ENCODE data around the gene GABRB1. TPM values are rescaled to one million over a fixed set of nuclear protein-coding genes. Genes with fewer than 3 reads are reported as not detected.

GABRB1 gene
- polyA plus RNA-seq, 3 donors, result not detected

- H3K9me3 Mint-ChIP-seq, result peaks cover 0 to 5% (median 2%) of the 10 kb centered on the region in 7 donors
Observed at GRCh38 chr4:47032405-47033106, 1.2 kb downstream of the GABRB1 start.

DNA sequence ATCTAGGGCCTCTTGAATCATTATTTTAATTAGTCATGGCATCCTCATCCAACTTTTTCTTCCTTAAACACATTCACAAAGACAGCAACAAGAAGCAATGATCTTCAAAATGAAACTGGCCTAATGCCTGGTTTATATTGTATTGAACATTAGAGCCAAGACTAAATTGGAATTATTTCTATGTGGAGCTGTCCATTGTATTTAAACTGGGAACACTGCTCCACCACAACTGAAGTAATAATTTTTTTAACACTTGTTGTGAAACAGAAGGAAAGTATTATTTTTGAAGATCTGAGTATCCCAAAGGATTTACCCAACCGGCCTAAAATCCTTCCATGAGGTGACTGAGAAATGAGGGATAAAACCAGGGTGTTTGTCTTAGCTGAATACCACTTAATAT lies 6.9 kb downstream of the GABRB1 start:
- peaks cover 3 to 15% (median 7%) of the 10 kb centered on the region in 3 donors for H3K27me3 Mint-ChIP-seq (ENCODE audit: low read depth in 3 of 3)
- no peaks in the 10 kb centered on the region for H3K4me1 Mint-ChIP-seq
- H3K27ac Mint-ChIP-seq, result no peak overlapping the region
- no peak for TF ChIP-seq CTCF (IDR thresholded peaks at IDR 0.05)
- Histone ChIP-seq H4K20me1 (ENCODE audit: insufficient read depth, low read length) (no peaks in the 10 kb centered on the region), H3K27ac (ENCODE audit: low read depth in 1 of 2, low read length in 2 of 2) (no peak overlapping the region), H3K9me3 (replicated peaks in 1 of 2; ENCODE audit: control insufficient read depth in 1 of 2, insufficient read depth in 1 of 2, low read length in 2 of 2) (no peaks in the 10 kb centered on the region), H3K4me3 (replicated peaks in 1 of 3; ENCODE audit: low read depth in 2 of 3, low read length in 3 of 3) (no peak overlapping the region), H3K4me1 (ENCODE audit: control insufficient read depth in 1 of 2, insufficient read depth in 2 of 2, low read length in 2 of 2) (no peaks in the 10 kb centered on the region), H2AFZ (ENCODE audit: insufficient read depth, low read depth, low read length, poor library complexity, severe bottlenecking) (no peak overlapping the region), H3K79me2 (ENCODE audit: insufficient read depth, low read length) (no peaks in the 10 kb centered on the region), H3K27me3 (ENCODE audit: control insufficient read depth in 2 of 2, insufficient read depth in 2 of 2, low read length in 2 of 2) (peaks cover 9 to 17% of the 10 kb centered on the region in 2 donors), H3K36me3 (replicated peaks in 1 of 2; ENCODE audit: control insufficient read depth in 1 of 2, insufficient read depth in 2 of 2, low read length in 2 of 2) (no peaks in the 10 kb centered on the region), H3K9ac (ENCODE audit: insufficient read depth, low read length, poor library complexity, severe bottlenecking) (no peak overlapping the region), H3K4me2 (replicated peaks; ENCODE audit: extremely low read depth, low read length, poor library complexity, severe bottlenecking) (no peak overlapping the region)
- DNase-seq, result no peak
- WGBS (ENCODE audit: insufficient coverage), result no CpG with 5 or more reads among the region's 1 CpG
- peaks cover 0 to 2% (median 0%) of the 10 kb centered on the region in 7 donors for H3K9me3 Mint-ChIP-seq
- intact Hi-C loops (cut with micrococcal nuclease), result no loop called here
- no peak overlapping the region for H3K4me3 Mint-ChIP-seq
- H3K36me3 Mint-ChIP-seq, result no peaks in the 10 kb centered on the region

More at GRCh38 chr4:47032405-47033106, 1.2 kb downstream of the GABRB1 start:
- peak overlapping the region; percentile 43 for H3K9ac ChIP-seq (ENCODE audit: insufficient read depth, low read length, poor library complexity, severe bottlenecking)
- no peaks in the 10 kb centered on the region for H3K79me2 ChIP-seq (ENCODE audit: insufficient read depth, low read length)
- Mint-ChIP-seq H3K27me3 (ENCODE audit: low read depth in 3 of 3) (peaks cover 40 to 48% (median 43%) of the 10 kb centered on the region in 3 donors), H3K4me3 (peak overlapping the region; percentile 31 to 84), H3K27ac (no peak overlapping the region), H3K36me3 (peaks cover 0 to 3% of the 10 kb centered on the region in 2 donors), H3K4me1 (peaks cover 22% of the 10 kb centered on the region)
- intact Hi-C loops (cut with micrococcal nuclease), result no loop called here
- no peaks in the 10 kb centered on the region for H4K20me1 ChIP-seq (ENCODE audit: insufficient read depth, low read length)
- H2AFZ ChIP-seq (ENCODE audit: insufficient read depth, low read depth, low read length, poor library complexity, severe bottlenecking), result peak overlapping the region; percentile 71
- no peak overlapping the region for H3K27ac ChIP-seq (ENCODE audit: low read depth in 1 of 2, low read length in 2 of 2)
- peaks cover 36 to 54% of the 10 kb centered on the region in 2 donors for H3K27me3 ChIP-seq (ENCODE audit: control insufficient read depth in 2 of 2, insufficient read depth in 2 of 2, low read length in 2 of 2)
- peaks cover 0 to 11% of the 10 kb centered on the region in 2 donors for H3K9me3 ChIP-seq (replicated peaks in 1 of 2; ENCODE audit: control insufficient read depth in 1 of 2, insufficient read depth in 1 of 2, low read length in 2 of 2)
- peak in 1 of 3 donors; percentile 12 for DNase-seq
- no peaks in the 10 kb centered on the region for H3K36me3 ChIP-seq (replicated peaks in 1 of 2; ENCODE audit: control insufficient read depth in 1 of 2, insufficient read depth in 2 of 2, low read length in 2 of 2)
- H3K4me1 ChIP-seq (ENCODE audit: control insufficient read depth in 1 of 2, insufficient read depth in 2 of 2, low read length in 2 of 2), result peaks cover 12 to 17% of the 10 kb centered on the region in 2 donors
- peak overlapping the region; percentile 69 for H3K4me2 ChIP-seq (replicated peaks; ENCODE audit: extremely low read depth, low read length, poor library complexity, severe bottlenecking)
- WGBS (ENCODE audit: insufficient coverage), result 1% methylated on average over 46 of the region's 47 CpGs
- TF ChIP-seq CTCF (IDR thresholded peaks at IDR 0.05), result peak; percentile 52
- peak overlapping the region in 2 of 3 experiments; percentile 4 to 65 for H3K4me3 ChIP-seq (replicated peaks in 1 of 3; ENCODE audit: low read depth in 2 of 3, low read length in 3 of 3)
